ENCODE results near the gene GRM7. TPM values are rescaled to one million over a fixed set of nuclear protein-coding genes. Genes with fewer than 3 reads are reported as not detected.

GRM7 gene
- total and polyA plus RNA-seq, 2 of the 4 experiments (the other 2 are of a cell fraction): not detected

DNA sequence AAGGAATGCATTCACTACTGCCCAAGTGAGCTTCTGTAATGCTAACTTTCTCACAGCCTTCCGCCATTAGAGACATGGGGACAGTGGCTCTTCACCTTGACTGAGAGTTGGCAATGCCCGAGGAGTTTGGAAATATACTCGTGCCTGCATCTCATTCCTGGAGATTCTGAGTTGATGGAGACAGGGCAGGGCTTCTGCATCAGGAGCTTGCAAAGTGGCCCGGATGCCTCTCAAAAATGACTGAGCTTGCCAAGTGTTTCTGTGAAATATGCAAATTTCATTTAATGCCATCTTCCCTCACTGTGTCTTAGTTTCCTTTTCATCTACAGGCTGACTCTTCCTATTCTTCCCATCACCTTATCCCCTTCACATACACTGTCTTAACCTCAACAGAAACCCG lies 346.2 kb downstream of the GRM7 start:
- no peak overlapping the region for H3K27ac ChIP-seq (ENCODE audit: insufficient read depth, low read length)
- peaks cover 6% of the 10 kb centered on the region; the same call in 1 of the 2 replicates for H3K9me3 ChIP-seq (ENCODE audit: control insufficient read depth, insufficient read depth, low read length)
- in situ Hi-C loops (cut with MboI; ENCODE audit: low sequenced_read_pairs): no loop called here
- intact Hi-C loops (cut with micrococcal nuclease): no loop called here
- no peak overlapping the region for H2BK20ac ChIP-seq (ENCODE audit: low read depth, low read length)
- H4K8ac ChIP-seq (ENCODE audit: low read depth in 2 of 2, low read length in 2 of 2): no peak overlapping the region
- H2AK5ac ChIP-seq (ENCODE audit: low read depth, low read length): no peak overlapping the region
- H3K56ac ChIP-seq (ENCODE audit: extremely low read depth, insufficient read depth, low read length): no peak overlapping the region
- no peak overlapping the region for H2BK15ac ChIP-seq (ENCODE audit: low read depth, low read length)
- H4K91ac ChIP-seq (ENCODE audit: insufficient read depth, low read depth, low read length): no peak overlapping the region
- H3K4ac ChIP-seq (ENCODE audit: low read depth, low read length): no peak overlapping the region
- ChIA-PET CTCF (no interaction called here), POLR2A (ENCODE audit: unreplicated experiment) (no interaction called here)
- BruUV-seq (replicated peaks): no TSS peak
- no peak overlapping the region for H2AFZ ChIP-seq (replicated peaks; ENCODE audit: low read length, poor library complexity)
- H3K4me1 ChIP-seq (ENCODE audit: control insufficient read depth, insufficient read depth, low read length): no peaks in the 10 kb centered on the region
- no peak overlapping the region for H4K5ac ChIP-seq (ENCODE audit: low read depth, low read length)
- no peak overlapping the region for H3K14ac ChIP-seq (replicated peaks; ENCODE audit: low read depth, low read length)
- H4K20me1 ChIP-seq (ENCODE audit: insufficient read depth, low read length): no peaks in the 10 kb centered on the region
- H3K4me2 ChIP-seq (ENCODE audit: low read depth, low read length): no peak overlapping the region
- H2AK9ac ChIP-seq (replicated peaks; ENCODE audit: low read depth, low read length, poor library complexity): no peak overlapping the region
- no peaks in the 10 kb centered on the region for H3K79me1 ChIP-seq (ENCODE audit: low read depth in 1 of 2, low read length in 2 of 2)
- no peaks in the 10 kb centered on the region for H3K27me3 ChIP-seq (ENCODE audit: control insufficient read depth, insufficient read depth, low read length)
- no peak overlapping the region for H3K23ac ChIP-seq (ENCODE audit: low read depth, low read length)
- DNase-seq (no peak), ATAC-seq (ENCODE audit: low read depth) (no peak)
- no peaks in the 10 kb centered on the region for H3K36me3 ChIP-seq (ENCODE audit: control insufficient read depth, insufficient read depth, low read length)
- no peak overlapping the region for H3K9ac ChIP-seq (ENCODE audit: low read depth, low read length)
- WGBS, 2 experiments (ENCODE audit: extremely low coverage in 2 of 2, insufficient read length in 1 of 2): no CpG with 5 or more reads among the region's 5 CpGs
- no peaks in the 10 kb centered on the region for H3K9me1 ChIP-seq (ENCODE audit: insufficient read depth, low read length)
- TF ChIP-seq MAZ (IDR thresholded peaks at IDR 0.05; ENCODE audit: borderline replicate concordance, low read depth, low read length) (no peak), RFX5 (IDR thresholded peaks at IDR 0.05; ENCODE audit: low read depth, low read length) (no peak), USF2 (IDR thresholded peaks at IDR 0.05; ENCODE audit: low read depth, low read length) (no peak), FOS (IDR thresholded peaks at IDR 0.05; ENCODE audit: low read depth, low read length) (no peak), BHLHE40 (IDR thresholded peaks at IDR 0.05; ENCODE audit: low read depth, low read length) (no peak), CTCF (conservative IDR thresholded peaks at IDR 0.05; ENCODE audit: low read depth, low read length) (no peak), POLR2A (IDR thresholded peaks at IDR 0.05; ENCODE audit: low read depth, low read length) (no peak), MAFK (IDR thresholded peaks at IDR 0.05; ENCODE audit: low read depth, low read length) (no peak), RCOR1 (IDR thresholded peaks at IDR 0.05; ENCODE audit: insufficient replicate concordance, low read length) (no peak), CHD1 (IDR thresholded peaks at IDR 0.05; ENCODE audit: low read depth, low read length) (no peak), MXI1 (IDR thresholded peaks at IDR 0.05; ENCODE audit: borderline replicate concordance, low read depth, low read length) (no peak), NFE2L2 (IDR thresholded peaks at IDR 0.05; ENCODE audit: low read depth, low read length) (no peak)
- no peak overlapping the region for H3K18ac ChIP-seq (ENCODE audit: low read depth, low read length)
- H2BK120ac ChIP-seq (ENCODE audit: low read depth, low read length): no peak overlapping the region
- no peak overlapping the region for H2BK5ac ChIP-seq (ENCODE audit: low read depth, low read length, poor library complexity, severe bottlenecking)
- no peak overlapping the region for H3K4me3 ChIP-seq (ENCODE audit: insufficient read depth, low read depth, low read length)
- dilution Hi-C loops (cut with HindIII; ENCODE audit: low sequenced_read_pairs, unreplicated experiment): no loop called here

All from IMR-90 (cell line).